RKO (cell line): ENCODE measurements around the gene IGF1R.

Experiments
- DNase-seq: peaks from one replicate; pipeline ENCODE4 v3.0.0-alpha.2; 2016; ENCODE audit warnings: low spot score

The IGF1R gene

GRCh38 chr15:98671060-98672008 lies 23.0 kb downstream of the IGF1R start:
- DNase-seq, result no peak

GRCh38 chr15:98673133-98673532 lies 24.8 kb downstream of the IGF1R start:
- no peak for DNase-seq

DNA sequence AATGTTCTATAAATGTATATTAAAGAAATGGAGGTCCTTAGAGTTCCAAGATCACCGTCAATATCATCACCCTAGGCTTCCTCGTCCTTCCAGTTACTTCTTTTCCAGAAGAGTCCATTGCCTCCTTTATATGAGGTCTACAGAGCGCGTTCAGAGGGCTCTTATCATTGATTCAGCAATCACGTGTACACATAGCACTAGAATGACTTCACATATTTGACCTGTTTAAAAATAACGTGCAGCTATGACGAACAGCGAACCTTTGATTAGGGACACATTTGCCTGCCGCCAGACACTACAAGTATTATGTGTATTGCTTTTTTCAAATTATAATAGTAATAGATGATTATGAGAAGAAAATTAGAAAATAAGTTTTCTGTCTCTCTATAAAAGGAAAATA lies 26.0 kb downstream of the IGF1R start:
- DNase-seq, result no peak

- no peak for DNase-seq
Measured at GRCh38 chr15:98676586-98677270, 28.4 kb downstream of the IGF1R start.

DNA sequence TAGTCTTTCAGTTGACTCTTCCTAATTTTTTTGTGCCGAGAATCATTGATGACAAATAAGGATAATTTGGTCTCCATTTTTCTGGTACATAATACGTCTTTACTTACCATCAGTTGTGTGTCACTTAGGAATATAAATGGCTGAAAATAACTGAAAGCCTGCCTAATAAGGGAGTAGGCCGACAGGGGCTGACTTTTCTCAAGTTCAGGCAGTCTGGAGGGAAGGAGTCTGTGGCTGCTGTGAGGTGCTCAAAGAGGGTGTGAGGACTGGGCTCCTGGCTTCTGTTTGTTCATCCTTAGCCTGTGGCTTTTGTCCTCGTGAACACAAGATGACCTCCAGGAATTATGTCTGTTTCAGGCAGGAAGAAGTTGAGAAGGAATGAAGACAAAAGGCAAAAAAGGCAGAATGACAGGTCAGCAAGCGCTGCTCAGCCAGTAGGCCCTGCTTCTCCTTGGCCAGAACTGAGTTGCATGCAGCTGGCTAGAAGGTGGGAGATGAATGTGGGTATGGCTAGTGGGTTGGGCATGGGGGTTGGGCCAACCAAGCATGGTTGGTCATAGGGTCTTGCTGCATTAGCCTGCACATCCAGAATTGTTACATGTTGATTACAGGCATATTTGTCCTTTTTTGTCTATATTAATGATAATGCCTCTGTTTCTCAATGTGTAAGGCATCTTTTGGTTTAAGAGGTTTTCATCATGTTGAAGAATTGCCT lies 29.2 kb downstream of the IGF1R start:
- DNase-seq, result no peak

DNA sequence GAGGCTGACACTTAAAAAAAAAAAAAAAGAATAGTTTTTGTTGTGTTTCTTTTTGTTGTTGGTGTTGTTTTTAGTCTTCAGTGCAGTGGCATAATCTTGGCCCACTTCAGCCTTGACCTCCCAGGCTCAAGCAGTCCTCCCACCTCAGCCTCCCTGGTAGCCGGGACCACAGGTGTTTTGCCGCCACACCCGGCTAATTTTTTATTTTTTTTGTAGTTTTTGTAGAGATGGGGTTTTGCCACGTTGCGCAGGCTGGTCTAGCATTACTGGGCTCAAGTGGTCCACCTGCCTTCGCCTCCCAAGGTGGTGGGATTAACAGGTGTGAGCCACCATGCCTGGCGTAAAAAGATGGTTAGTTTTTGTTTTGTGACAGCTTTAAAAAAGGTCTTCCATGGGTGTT lies 30.1 kb downstream of the IGF1R start:
- no peak for DNase-seq

- DNase-seq, result no peak
Measured at GRCh38 chr15:98681061-98681460, 32.7 kb downstream of the IGF1R start.

DNA sequence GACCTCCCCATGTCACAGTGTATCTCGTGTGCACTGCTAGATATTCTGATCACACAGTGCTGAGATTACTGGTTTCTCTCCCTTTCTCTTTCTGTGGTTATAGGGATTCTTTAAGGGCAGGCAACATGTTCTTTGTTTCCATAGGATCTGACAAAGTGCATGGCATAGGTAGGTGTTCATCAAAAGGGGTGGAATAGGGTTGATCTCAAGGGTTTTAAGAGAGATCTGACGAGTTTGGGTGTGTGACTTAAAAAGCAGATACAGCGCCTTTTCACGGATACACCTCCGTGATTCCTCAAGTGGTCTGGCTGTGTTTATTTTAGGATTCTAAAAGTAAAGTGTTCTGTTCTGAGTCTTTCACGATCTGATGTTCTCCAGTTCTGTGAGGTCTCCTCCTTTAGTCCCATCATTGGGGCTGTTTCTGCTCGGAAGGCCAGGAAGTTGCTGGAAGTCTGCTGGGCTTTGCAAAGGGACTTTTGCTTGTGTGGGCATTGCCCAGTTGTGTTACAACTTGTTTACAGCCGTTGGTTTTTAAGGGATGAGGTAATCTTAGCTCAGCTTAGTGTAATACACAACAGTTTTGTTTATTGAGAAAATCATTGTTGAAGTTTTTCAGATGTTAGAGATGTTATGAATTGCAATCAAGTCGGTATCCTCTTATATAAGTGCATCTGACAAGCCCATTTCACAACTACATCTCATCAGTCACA lies 34.8 kb downstream of the IGF1R start:
- DNase-seq, result no peak

- DNase-seq, result no peak
Measured at GRCh38 chr15:98683831-98684230, 35.5 kb downstream of the IGF1R start.

DNA sequence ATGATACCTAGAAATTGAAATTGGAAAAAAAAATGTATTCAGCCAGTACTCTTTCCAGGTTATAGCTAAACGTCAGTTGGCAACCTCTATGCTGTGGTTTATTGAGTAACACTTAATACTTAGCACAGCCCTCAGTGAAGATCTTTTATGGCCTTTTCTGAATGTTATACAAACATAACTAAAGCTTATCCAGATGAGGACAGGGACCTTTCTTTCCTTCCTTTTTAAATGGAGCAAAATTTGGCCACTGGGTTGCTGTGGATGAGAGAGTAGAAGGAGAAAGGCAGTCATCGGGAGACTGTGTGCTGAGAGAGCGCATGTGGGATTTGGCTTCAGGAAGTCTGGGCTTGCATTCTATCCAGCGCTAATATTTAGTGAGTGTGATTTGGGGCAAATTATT lies 36.1 kb downstream of the IGF1R start:
- no peak for DNase-seq

DNA sequence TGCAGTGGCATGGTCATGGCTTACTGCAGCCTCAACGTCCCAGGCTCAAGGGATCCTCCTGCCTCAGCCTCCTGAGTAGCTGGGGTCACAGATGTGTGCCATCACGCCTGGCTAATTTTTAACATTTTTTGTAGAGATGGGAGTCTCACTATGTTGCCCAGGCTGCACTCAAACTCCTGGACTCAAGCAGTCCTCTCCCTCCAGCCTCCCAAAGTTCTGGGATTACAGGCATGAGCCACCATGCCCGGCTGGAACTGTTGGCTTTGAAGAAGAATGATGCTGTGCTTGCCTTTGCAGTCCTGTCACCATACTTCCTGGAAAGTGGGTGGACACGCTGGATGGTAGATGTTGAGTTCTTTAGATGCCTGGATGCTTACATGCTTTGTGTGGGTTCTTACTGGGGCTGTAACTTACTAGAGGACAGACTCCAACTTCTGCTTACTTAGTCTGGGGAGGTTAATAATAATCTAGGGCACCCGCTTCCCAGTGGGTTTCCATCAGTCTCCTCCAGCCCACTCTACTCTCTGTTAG lies 36.7 kb downstream of the IGF1R start:
- no peak for DNase-seq

GRCh38 chr15:98686983-98687382 lies 38.6 kb downstream of the IGF1R start:
- DNase-seq, result no peak

- DNase-seq, result no peak
Measured at GRCh38 chr15:98689431-98689861, 41.1 kb downstream of the IGF1R start.

- DNase-seq, result no peak
Measured at GRCh38 chr15:98690272-98690950, 42.1 kb downstream of the IGF1R start.

DNA sequence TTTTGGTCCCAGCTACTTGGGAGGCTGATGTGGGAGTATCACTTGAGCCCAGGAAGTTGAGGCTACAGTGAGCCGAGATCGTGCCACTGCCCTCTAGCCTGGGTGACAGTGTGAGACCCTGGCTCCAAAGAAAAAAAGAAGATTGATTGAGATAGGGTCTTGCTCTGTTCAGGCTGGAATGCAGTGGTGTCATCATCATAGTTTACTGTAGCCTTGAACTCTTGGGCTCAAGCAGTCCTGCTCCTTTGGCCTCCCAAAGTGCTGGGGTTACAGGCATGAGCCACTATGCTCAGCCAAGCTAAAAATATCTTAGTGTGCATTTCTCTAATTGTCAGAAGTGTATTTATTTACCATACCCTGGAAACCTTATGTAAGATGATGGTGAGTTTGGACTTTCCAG lies 43.9 kb downstream of the IGF1R start:
- DNase-seq, result no peak

DNA sequence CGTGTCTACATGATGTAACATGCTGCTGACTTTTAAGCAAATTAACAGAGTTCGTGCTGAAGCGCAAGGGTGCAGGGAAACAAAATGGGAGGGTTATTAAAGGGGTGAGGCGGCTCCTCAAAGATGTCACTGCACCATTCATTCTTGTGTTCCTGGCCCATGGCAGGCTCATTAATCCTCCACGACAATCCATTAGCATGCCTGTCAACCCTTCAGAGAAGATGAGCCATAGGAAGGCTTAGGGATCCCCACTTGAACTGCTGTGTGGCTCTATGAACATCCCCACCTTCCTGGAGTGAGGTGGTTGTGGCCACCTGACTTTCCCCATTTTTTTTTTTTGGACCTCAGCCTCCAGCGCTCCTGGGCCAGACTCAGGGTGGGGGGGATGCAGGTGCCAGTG lies 45.8 kb downstream of the IGF1R start:
- DNase-seq, result no peak

- no peak for DNase-seq
Measured at GRCh38 chr15:98698792-98699191, 50.5 kb downstream of the IGF1R start.

- no peak for DNase-seq
Measured at GRCh38 chr15:98699591-98700424, 51.5 kb downstream of the IGF1R start.

- no peak for DNase-seq
Measured at GRCh38 chr15:98700519-98700918, 52.2 kb downstream of the IGF1R start.

GRCh38 chr15:98703126-98703685 lies 54.9 kb downstream of the IGF1R start:
- DNase-seq, result no peak
